Tibial artery (tissue), 4 donors: ENCODE data around the gene PSD2.

Source experiments
- DNase-seq, 2 donors: peaks; one replicate each; pipeline ENCODE4 v3.0.0-alpha.2; 2019
- H3K27ac ChIP-seq, 2 donors: fragments of 200-600 bp; sonication (generic) in 1 of 2; 1 replicate in 1 of 2; 2 replicates in 1 of 2; pipeline ENCODE4 v1.5.1; 2018 to 2019; ENCODE audit warnings: mild to moderate bottlenecking in 1 of 2
- H3K27me3 ChIP-seq, 2 donors: fragments of 200-600 bp; sonication (generic) in 1 of 2; one replicate each; pipeline versions ENCODE4 v1.5.1 to v1.6.0; 2016 to 2019
- H3K36me3 ChIP-seq, 3 donors: fragments of 200-600 bp; sonication (generic) in 2 of 3; one replicate each; pipeline ENCODE4 v1.5.1; 2016 to 2019; ENCODE audit warnings: mild to moderate bottlenecking in 2 of 3
- H3K4me1 ChIP-seq, 4 donors: fragments of 200-600 bp; sonication (generic) in 2 of 4; 1 replicate in 3 of 4; 2 replicates in 1 of 4; pipeline ENCODE4 v1.5.1; 2016 to 2019
- H3K4me3 ChIP-seq, 2 donors: fragments of 200-600 bp; sonication (generic) in 1 of 2; 1 replicate in 1 of 2; 2 replicates in 1 of 2; pipeline ENCODE4 v1.5.1; 2018 to 2019; ENCODE audit warnings: mild to moderate bottlenecking in 2 of 2
- H3K9me3 ChIP-seq, 3 donors: fragments of 200-600 bp; sonication (generic) in 1 of 3; one replicate each; pipeline ENCODE4 v1.5.1; 2016 to 2019
- intact Hi-C: fragments of 100-400 bp; cut with DNase I; formaldehyde crosslinking; loops from one replicate; pipeline ENCODE4 v1.15.0; 2023; ENCODE audit warnings: low total_unique reads
- TF ChIP-seq, protein P1 (sequence below), 2 experiments: fragments of 200-600 bp in 1 of 2; fragments of 450-650 bp in 1 of 2; IDR thresholded peaks; one replicate each; pipeline ENCODE4 v1.5.1; 2017 to 2019; ENCODE audit warnings: antibody characterized with exemption in 2 of 2, mild to moderate bottlenecking in 1 of 2, moderate library complexity in 1 of 2

Gene PSD2

DNA sequence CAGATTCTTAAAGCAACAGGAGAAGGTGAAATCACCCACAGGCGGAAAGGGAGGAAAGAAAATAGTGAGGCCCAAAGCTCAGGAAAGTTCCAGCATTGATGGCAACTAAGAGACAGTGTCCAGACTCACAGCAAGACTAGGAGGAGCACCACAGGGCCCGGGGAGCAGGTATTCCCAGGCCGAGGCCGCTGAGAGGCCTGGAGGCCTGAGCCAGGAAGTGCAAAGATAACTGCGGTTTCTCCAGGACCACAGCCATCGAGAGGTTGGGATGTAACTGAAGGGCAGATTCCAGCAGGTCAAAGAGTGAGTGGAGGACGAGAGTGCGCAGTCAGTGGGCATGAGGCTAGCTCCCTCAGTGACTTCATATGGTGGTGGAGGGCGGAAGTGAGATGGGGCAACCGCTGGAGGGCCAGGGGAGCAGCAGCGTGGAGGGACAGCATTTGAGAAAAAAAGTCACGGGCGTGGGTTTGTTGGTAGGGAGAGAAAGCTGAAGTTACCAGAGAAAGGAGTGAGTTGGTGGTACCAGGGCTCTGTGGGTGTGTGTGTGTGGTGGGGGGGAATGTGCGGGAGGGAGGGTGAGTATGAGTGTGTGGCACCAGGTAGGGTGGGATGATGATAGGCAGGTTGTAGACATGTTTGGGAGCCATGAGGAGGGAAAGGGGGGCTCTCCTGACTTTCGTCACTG is 89.7 kb downstream of the PSD2 start:
- Histone ChIP-seq H3K36me3 (peaks cover 0 to 17% (median 0%) of the 10 kb centered on the region in 3 donors), H3K9me3 (no peaks in the 10 kb centered on the region), H3K4me3 (no peak overlapping the region), H3K27ac (no peak overlapping the region), H3K27me3 (no peaks in the 10 kb centered on the region), H3K4me1 (peaks cover 0 to 7% (median 4%) of the 10 kb centered on the region in 4 donors)
- intact Hi-C loops = no loop called here
- DNase-seq = no peak
- TF ChIP-seq, protein P1, sequence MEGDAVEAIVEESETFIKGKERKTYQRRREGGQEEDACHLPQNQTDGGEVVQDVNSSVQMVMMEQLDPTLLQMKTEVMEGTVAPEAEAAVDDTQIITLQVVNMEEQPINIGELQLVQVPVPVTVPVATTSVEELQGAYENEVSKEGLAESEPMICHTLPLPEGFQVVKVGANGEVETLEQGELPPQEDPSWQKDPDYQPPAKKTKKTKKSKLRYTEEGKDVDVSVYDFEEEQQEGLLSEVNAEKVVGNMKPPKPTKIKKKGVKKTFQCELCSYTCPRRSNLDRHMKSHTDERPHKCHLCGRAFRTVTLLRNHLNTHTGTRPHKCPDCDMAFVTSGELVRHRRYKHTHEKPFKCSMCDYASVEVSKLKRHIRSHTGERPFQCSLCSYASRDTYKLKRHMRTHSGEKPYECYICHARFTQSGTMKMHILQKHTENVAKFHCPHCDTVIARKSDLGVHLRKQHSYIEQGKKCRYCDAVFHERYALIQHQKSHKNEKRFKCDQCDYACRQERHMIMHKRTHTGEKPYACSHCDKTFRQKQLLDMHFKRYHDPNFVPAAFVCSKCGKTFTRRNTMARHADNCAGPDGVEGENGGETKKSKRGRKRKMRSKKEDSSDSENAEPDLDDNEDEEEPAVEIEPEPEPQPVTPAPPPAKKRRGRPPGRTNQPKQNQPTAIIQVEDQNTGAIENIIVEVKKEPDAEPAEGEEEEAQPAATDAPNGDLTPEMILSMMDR (IDR thresholded peaks at IDR 0.05) = no peak

DNA sequence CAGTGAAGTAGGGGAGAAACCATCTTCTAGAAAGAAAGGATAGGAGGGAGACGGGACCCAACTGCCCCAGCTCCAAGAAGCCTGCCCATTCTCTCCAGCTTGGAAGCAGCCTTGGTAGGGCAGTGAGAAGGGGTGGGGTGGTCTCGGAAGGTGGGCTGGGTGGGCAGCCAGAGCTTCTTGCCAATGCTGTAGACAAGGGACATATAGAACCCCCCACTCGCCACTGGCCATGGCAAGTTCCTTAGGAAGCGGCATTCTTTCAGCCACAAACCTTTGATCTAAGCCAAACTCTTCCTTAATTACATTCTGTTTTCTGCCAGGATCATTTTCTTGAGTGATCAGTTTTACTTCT is 90.2 kb downstream of the PSD2 start:
- H3K4me1 ChIP-seq = peaks cover 0 to 2% (median 1%) of the 10 kb centered on the region in 4 donors
- no peak for DNase-seq
- no peaks in the 10 kb centered on the region for H3K9me3 ChIP-seq
- intact Hi-C loops = no loop called here
- no peak overlapping the region for H3K27ac ChIP-seq
- no peaks in the 10 kb centered on the region for H3K27me3 ChIP-seq
- TF ChIP-seq, protein P1 (IDR thresholded peaks at IDR 0.05) = no peak
- no peak overlapping the region for H3K4me3 ChIP-seq
- H3K36me3 ChIP-seq = peaks cover 0 to 17% (median 0%) of the 10 kb centered on the region in 3 donors

DNA sequence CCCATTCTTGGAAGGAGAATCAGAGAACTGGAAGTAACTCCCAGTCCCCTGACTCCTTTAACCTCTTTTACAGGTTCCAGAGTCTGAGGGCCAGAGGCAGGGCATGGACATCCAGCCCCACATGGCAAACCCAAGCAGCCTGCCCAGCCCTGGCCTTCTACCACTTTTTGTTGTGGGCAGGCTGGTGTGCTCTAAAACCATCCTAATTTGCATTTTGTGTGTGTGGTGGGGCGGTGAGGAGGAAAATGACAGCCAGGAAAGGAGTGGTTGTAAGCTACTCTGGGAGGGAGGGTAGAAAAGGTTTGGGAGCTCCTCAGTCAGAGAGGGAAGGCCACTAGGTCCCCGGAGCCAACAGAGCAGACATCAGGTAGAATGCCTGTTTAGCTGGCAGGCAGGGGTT is 90.6 kb downstream of the PSD2 start:
- no peak for DNase-seq
- Histone ChIP-seq H3K36me3 (peaks cover 0 to 17% (median 0%) of the 10 kb centered on the region in 3 donors), H3K27me3 (no peaks in the 10 kb centered on the region), H3K27ac (no peak overlapping the region), H3K4me1 (no peaks in the 10 kb centered on the region), H3K4me3 (no peak overlapping the region), H3K9me3 (no peaks in the 10 kb centered on the region)
- intact Hi-C loops = no loop called here
- TF ChIP-seq, protein P1 (IDR thresholded peaks at IDR 0.05) = no peak

DNA sequence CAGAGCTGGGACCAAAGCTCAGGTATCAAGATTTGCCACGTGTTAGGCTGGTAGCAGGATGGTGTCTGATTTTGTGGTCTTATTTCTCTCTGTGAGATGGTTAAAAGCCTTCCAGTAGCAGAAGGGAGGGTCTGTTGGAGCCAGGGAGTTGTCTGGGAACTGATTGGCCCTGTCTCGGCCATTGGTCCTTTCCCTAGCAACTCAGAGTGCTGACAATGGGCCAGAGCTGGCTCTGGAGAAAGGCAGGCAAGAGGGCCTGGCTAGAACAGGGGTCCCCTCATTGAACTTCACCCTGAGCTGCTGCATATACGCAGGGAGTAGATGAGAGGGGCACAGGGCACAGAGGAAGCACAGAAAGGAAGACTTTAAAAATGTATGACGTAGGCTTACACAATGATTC is 92.8 kb downstream of the PSD2 start:
- no peaks in the 10 kb centered on the region for H3K9me3 ChIP-seq
- no peak for DNase-seq
- H3K4me1 ChIP-seq = no peaks in the 10 kb centered on the region
- intact Hi-C loops = no loop called here
- no peaks in the 10 kb centered on the region for H3K27me3 ChIP-seq
- TF ChIP-seq, protein P1 (IDR thresholded peaks at IDR 0.05) = no peak
- no peak overlapping the region for H3K27ac ChIP-seq
- H3K4me3 ChIP-seq = no peak overlapping the region
- H3K36me3 ChIP-seq = peaks cover 0 to 17% (median 0%) of the 10 kb centered on the region in 3 donors

DNA sequence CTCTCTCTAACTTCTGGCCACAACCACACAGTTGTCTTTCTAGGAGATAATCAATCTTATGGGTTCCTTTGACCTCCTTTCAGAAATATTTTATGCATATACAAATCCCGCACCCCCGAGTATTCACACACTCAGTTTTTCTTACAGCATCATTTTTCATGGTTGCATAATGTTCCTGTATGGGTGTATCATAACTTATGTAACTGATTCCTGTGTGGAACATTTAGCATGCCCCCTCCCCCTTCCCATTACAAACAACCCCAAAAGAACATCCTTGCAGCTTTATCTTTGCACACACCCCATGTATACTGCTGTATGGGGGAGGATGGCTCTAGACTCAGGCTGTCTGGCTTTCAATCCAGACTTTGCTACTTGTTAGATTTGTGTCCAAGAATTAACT is 93.8 kb downstream of the PSD2 start:
- no peaks in the 10 kb centered on the region for H3K27me3 ChIP-seq
- TF ChIP-seq, protein P1 (IDR thresholded peaks at IDR 0.05) = no peak
- H3K4me1 ChIP-seq = no peaks in the 10 kb centered on the region
- no peak overlapping the region for H3K27ac ChIP-seq
- intact Hi-C loops = no loop called here
- H3K36me3 ChIP-seq = peaks cover 0 to 15% (median 0%) of the 10 kb centered on the region in 3 donors
- DNase-seq = no peak
- no peaks in the 10 kb centered on the region for H3K9me3 ChIP-seq
- no peak overlapping the region for H3K4me3 ChIP-seq
